NCI-H2196 treated with DMSO at 0.1 percent for 48 hours (cell line): ENCODE data around the gene PARP1.
"Not testable (repeated sequence)": the region's sequence is repeated elsewhere in the genome, so short reads cannot be mapped to it uniquely, and the experiment has no call there.

Experiments
- DNase-seq: peaks from one replicate; lab custom pipeline; 2025; ENCODE audit not compliant: unreplicated experiment; lab: John Stamatoyannopoulos, UW

PARP1 gene

GRCh38 chr1:226429858-226430715 lies 22.2 kb upstream of the PARP1 start:
- DNase-seq: no peak

DNA sequence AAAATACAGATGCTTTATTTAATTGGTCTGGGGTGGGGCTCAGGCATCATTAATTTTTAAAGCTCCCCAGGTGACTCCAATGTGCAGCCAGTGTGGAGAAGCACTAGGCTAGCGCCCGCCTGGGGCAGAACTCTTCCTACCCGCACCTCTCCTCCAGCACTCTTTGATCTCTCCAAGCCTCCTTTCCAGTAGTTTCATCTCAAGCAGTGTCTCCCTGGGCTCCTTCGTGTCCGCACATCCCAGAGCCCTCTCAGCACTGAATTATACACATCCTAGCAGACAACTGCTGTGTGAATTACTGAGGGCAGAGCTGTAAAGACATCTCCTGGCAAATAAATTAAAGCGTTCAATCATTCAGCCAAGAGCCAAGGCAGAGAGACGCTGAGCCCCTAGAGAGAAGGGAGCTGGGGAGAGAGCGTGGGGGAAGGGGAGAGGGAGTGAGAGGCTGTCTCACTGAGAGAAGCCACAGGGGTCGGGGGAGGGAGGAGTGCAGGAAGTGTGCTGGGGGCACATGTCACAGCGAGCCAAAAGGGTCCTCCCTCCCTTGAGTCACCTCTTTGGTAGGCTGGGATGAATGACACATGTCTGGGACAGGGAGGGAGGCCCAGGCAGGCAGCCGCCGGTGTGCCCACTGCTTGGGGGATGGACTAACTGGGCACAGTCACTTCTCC lies 21.0 kb upstream of the PARP1 start:
- no peak for DNase-seq

DNA sequence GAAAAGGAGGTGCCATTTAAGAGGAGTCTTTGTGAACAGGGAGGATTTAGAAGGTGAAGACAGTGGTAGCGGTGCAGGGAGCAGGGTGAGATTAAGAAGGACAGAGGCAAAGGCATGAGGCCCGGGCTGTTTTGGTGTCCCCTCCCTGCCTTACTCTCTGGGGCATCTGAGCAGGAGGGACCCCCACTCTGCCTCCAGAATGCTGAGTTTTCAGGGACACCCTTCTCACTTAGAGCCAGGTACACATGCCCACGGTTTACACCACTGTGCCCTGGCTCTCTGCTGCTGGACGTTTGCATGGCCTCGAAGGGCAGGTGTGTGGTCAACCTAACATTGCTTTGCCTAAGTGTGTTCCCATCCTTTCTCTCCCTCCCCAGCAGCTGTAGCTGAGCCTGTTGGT lies 20.5 kb upstream of the PARP1 start:
- no peak for DNase-seq

DNA sequence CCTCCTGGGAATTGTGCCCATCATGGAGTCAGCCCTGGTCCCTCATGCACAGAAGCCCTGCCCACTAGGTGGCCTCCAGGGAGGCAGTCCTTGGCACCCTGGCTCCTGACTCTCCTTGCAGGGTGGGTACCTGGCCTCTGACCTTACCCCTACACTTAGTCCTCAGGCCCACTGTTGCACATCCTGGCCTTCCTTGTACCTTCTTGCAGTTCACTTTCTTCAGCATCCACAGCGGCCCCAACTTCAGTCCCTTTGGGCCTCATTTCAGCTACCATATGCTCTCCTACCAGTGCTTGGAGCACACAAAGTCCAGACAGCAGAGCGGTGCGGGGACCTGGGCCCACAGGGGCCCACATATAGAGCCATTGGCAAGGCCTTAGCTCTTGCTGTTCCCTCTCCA lies 19.2 kb upstream of the PARP1 start:
- DNase-seq: no peak

DNA sequence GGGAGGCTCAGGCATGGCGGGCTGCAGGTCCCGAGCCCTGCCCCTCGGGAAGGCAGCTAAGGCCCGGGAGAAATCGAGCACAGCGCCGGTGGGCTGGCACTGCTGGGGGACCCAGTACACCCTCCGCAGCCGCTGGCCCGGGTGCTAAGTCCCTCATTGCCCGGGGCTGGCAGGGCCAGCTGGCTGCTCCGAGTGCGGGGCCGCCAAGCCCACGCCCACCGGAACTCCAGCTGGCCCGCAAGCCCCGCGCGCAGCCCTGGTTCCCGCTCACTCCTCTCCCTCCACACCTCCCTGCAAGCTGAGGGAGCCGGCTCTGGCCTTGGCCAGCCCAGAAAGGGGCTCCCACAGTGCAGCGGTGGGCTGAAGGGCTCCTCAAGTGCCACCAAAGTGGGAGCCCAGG lies 18.5 kb upstream of the PARP1 start:
- not testable (repeated sequence) for DNase-seq

DNA sequence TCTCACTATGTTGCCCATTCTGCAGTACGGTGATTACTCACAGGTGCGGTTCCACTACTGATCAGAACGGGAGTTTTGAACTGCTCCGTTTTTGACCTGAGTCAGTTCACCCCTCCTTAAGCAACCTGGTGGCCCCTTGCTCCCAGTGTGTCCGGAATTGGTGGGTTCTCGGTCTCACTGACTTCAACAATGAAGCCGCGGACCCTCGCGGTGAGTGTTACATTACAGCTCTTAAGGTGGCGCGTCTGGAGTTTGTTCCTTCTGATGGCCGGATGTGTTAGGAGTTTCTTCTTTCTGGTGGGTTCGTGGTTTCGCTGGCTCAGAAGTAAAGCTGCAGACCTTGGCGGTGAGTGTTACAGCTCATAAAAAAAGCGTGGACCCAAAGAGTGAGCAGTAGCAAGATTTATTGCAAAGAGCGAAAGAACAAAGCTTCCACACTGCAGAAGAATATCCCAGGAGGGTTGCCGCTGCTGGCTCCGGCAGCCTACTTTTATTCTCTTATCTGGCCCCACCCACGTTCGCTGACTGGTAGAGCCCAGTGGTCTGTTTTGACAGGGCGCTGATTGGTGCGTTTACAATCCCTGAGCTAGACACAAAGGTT lies 17.6 kb upstream of the PARP1 start:
- DNase-seq: no peak

DNA sequence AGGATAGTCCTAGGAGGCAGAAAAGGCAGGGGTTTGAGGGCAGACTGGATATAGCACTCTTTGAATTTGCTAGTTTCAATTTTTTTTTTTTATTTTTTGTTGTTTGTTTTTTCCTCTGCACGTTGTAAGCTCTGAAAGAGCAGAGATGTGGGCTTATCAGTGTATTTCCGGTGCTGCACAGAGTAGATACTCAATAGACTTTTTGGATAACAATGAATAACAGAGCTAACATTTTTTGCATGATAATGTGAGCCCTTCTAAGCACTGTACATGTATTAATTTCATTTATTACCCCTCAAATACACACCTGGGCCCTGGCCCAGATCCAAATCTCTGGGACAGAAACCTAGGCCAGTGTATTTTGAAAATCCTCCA lies 17.1 kb upstream of the PARP1 start:
- DNase-seq: no peak

DNA sequence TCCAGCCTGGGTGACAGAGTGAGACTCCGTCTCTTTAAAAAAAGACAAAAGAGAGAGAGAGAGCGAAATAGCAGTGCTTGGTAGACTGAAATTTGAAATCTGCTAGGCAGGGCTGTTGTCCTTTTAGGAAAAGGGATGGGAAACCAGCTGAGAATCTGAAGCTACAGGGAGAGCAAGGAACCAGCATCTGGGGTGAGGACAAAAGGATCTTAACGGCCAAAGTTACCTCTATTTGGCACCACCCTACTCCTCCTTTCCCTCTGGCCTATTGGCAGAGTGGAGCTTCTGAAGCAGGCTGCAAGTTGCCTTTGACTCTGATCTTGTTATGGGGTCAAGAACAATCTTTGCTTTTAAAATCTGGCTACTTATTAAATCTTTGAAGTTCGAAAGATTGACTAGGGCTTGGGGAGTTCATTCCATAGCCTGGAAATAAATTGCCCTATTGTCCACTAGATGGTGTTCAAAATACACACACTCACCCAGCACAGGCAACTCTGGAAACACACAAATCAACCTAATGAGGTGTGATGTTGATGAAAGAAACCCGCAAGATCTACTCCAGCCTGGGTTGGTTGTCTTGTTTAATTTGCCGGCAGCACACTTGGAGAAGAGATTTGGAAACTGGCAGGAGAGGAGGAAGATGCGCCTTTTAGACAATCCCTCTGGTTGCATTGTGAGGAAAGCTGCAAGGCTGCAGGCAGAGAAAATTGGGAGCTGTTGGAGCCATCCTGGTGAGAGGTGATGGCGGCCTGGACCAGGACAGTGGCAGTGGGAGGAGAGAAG lies 16.5 kb upstream of the PARP1 start:
- DNase-seq: peak; percentile 28

DNA sequence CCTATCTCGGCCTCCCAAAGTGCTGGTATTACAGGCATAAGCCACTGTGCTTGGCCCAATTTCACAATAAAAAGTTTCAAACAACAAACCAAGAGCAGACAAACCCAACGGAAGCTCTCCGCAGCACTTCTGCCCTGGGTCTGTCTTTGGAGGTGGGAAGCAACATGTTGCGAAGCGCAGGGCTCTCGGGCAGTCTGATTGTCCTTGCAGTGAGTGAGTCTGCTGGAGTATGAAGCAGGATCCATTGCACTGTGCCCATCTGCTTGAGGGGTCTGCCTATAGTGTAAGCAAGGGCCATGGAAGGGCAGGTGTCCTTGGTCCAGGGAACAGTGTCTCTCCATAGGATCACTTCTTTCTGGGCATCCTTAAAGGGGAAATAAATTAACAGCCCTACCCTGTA lies 14.6 kb upstream of the PARP1 start:
- DNase-seq: no peak

DNA sequence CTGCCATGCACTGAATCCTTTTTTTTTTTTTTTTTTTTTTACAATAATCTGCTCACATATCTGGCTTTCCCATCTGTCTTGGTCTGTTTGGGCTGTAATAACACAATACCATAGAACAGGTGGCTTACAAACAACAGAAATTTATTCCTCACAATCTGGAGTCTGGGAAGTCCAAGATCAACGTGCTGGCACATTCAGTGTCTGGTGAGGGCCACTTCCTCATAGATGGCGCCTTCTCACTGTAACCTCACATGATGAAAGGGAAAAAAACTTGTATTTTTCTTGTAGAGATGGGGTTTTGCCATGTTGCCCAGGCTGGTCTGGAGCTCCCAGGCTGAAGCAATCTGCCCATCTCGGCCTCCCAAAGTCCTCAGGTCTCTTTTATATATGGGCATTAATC lies 13.0 kb upstream of the PARP1 start:
- no peak for DNase-seq

DNA sequence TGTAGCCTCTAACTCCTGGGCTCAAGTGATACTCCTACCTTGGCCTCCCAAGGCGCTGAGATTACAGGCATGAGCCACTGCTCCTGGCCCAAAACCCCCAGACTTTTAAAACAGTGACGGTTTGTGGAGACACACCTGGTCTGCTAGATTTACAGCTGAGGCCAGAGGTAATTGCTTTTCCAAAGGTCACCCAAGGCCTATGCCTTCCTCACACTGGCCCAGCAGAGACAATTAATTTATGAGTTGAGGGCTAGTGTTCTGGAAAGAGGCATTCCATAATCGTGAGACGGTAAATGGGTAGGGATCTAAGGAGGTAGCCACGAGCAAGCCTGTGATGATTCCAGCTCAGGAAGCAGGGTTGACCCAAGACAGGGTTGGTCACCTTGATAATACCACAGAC lies 12.4 kb upstream of the PARP1 start:
- DNase-seq: no peak

DNA sequence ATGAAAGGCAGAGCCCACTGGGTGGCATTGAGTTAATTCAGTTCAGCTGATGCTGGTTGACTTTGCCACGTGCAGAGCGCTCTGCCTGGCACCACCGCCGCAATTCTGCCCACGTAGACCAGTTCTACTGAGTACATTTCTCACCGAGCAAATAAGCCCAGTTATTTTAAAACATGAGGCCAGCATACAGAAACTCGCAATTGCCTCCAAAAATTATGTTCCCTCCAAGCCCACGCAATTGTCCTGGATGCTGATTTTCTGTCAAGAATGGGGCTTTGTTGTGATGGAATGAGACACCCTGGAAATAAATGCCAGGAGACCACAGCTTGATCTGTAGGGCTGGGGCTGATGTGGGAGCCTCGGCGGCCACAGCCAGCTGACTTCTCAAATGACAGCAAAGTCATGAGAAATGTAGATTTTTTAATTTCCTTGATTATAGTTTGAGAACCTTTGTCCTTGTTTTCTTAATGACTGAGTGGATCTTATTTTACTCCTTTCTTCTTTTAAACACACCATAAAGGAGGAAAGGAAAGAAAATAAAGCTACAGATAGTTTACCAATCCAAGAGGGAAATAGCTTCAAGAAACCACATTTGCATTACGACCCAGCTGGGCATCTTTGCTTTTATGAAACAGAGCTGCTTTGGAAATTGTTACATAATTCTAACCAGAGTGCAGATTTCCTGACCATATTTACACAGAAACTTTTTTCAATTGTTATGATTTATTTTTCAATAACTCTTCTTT lies 11.6 kb upstream of the PARP1 start:
- DNase-seq: no peak

DNA sequence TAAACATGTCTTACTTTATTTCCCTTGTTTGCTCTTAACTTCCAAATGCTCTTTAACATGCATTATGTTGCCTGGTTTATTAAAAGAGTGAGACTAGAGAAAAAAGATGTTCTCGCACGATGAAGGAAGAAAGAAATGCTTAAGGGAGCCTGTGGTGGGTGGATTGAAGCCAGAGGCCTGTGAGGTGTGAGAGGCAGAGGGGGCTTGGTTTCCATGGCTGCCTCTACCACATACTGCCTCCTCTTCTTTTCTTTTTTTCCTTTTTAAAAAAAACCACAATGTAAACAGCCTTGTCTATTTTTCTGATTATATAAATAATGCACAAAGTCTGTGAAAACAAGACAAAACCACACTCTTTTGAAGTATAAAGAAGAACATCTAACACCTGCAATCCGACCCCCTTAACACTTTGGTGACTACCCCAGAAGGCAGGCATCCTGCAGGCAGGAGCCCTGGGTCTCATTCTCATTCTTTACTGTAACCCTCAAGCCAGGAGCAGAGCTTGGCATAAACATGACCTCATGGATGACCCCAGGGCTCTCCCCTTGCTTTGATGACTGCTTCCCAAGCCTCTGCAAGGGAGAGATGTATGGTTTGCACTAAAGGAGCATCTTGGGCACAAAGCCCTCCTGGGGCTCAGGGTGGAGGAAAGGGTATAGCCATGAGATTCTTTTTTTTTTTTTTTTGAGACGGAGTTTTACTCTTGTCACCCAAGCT lies 10.1 kb upstream of the PARP1 start:
- no peak for DNase-seq

DNA sequence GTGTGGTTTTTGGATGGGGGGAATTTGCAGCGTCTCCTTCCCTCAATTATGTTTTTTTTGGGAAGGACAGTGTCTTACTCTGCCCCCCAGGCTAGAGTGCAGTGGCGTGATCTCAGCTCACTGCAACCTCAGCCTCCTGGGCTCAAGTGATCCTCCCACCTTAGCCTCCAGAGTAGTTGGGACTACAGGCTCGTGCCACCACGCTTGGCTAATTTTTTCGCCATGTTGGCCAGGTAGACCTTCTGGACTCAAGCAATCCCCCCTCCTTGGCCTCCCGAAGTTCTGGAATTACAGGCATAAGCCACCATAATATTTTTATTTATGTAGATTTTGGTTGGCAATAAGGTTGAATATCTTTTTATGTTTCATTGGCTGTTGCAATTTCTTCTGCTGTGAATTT lies 9.5 kb upstream of the PARP1 start:
- DNase-seq: no peak

DNA sequence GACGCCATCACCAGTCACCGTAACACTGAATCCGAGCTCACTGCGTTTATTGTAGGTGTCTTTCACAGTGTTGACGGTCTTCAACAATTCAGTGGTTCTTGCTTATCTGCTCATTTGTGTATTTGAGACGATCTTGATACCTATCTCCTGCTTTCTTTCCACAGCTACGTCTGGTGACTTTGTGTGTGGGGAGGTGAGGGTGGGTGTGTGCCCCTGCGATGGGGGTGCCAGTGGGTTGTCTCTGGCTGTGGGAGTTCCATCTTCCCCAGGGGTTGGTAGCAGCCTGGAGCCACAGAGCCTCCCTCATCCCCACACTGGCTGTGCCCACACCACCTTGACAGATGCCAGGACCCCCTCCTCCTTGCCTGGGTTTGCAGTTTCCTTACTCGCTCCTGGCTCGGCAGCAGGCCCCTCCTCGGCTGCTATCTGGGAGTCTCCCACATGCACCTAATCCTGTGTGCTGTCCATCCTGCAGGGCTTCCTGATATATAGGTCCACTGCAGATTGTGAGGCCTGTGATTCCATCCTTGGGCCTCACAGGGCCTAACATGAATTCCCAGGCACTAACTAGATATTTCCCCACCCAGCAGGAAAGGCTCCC lies 6.3 kb upstream of the PARP1 start:
- no peak for DNase-seq

DNA sequence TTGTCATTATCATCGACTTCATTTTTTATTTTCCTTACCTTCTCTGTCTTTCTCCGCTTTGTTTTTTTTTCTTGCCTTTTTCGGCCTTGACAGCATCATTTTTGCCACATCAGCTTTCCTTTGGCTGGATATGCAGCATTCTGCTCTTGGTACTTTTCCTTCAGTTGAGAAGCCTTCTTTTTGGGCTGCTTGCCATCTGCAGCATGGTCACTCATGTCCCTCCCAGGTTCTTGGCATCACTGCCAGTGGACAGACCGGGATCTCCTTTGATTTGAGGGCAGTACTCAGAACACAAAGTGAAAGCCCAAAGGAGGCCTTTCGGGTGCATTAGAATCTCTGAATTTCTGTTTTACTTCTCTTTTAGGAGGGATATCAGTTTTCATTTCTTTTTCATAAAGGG lies 3.7 kb upstream of the PARP1 start:
- no peak for DNase-seq

- DNase-seq: no peak
Measured at GRCh38 chr1:226410958-226411357, 3.1 kb upstream of the PARP1 start.

DNA sequence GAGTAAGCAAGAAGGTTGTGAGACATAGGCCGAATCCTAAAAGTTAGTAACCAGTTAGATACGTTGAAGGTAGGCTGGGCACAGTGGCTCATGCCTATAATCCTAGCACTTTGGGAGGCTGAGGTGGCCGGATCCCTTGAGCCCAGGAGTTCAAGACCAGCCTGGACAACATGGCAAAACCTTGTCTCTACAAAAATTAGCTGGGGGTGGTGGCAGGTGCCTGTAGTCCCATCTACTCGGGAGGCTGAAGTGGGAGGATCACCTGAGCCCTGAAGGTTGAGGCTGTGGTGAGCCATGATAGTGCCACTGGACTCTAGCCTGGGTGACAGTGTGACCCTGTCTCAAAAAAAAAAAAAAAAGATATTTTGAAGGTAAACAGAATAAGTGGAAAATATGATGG lies 1.5 kb upstream of the PARP1 start:
- no peak for DNase-seq

GRCh38 chr1:226408285-226409184 lies 642 bp upstream of the PARP1 start:
- no peak for DNase-seq
